HG02759 (cell line): ENCODE results near the gene HSP90AA1.
"Not testable (repeated sequence)": the region's sequence is repeated elsewhere in the genome, so short reads cannot be mapped to it uniquely, and the experiment has no call there.

Experiments
- ATAC-seq: cut with Tn5 transposase; IDR thresholded peaks from one replicate; pipeline ENCODE4 v1.9.1; 2021; ENCODE audit warnings: mild to moderate bottlenecking, moderate library complexity; ENCODE audit not compliant: unreplicated experiment

HSP90AA1 gene

GRCh38 chr14:102095231-102095870 is 8.5 kb upstream of the HSP90AA1 start:
- ATAC-seq: no peak

GRCh38 chr14:102094101-102094500 is 7.3 kb upstream of the HSP90AA1 start:
- no peak for ATAC-seq

GRCh38 chr14:102092806-102093205 is 6.0 kb upstream of the HSP90AA1 start:
- no peak for ATAC-seq

- ATAC-seq: no peak
These were observed 3.9 kb upstream of the HSP90AA1 start for GRCh38 chr14:102090713-102091112.

GRCh38 chr14:102089621-102090343 is 2.9 kb upstream of the HSP90AA1 start:
- no peak for ATAC-seq

- ATAC-seq: no peak
These were observed 1.4 kb upstream of the HSP90AA1 start for GRCh38 chr14:102088012-102088792.

- ATAC-seq: no peak
These were observed 843 bp upstream of the HSP90AA1 start for GRCh38 chr14:102087762-102088011.

GRCh38 chr14:102086709-102086971 is 204 bp downstream of the HSP90AA1 start:
- ATAC-seq: no peak

- ATAC-seq: peak; percentile 26
These were observed 716 bp downstream of the HSP90AA1 start for GRCh38 chr14:102085948-102086708.

GRCh38 chr14:102085488-102085887 is 1.4 kb downstream of the HSP90AA1 start:
- ATAC-seq: no peak

GRCh38 chr14:102084931-102085330 is 1.9 kb downstream of the HSP90AA1 start:
- no peak for ATAC-seq

GRCh38 chr14:102084522-102084921 is 2.3 kb downstream of the HSP90AA1 start:
- not testable (repeated sequence) for ATAC-seq

- ATAC-seq: no peak
These were observed 5.4 kb downstream of the HSP90AA1 start for GRCh38 chr14:102081231-102082080.

- ATAC-seq: no peak
These were observed 6.4 kb downstream of the HSP90AA1 start for GRCh38 chr14:102080183-102081080.

GRCh38 chr14:102079700-102079979 is 7.2 kb downstream of the HSP90AA1 start:
- no peak for ATAC-seq

- ATAC-seq: no peak
These were observed 7.8 kb downstream of the HSP90AA1 start for GRCh38 chr14:102078831-102079699.

- ATAC-seq: not testable (repeated sequence)
These were observed 8.5 kb downstream of the HSP90AA1 start for GRCh38 chr14:102078361-102078791.

- ATAC-seq: no peak
These were observed 9.5 kb downstream of the HSP90AA1 start for GRCh38 chr14:102077382-102077709.

- ATAC-seq: no peak
These were observed 11.7 kb downstream of the HSP90AA1 start for GRCh38 chr14:102075155-102075554.
